Keratinocyte (primary cell): ENCODE results near the gene SDF2L1. TPM values are rescaled to one million over a fixed set of nuclear protein-coding genes. Genes with fewer than 3 reads are reported as not detected.

Experiments used
- DNase-seq: peaks from one replicate; pipeline ENCODE4 v3.0.0-alpha.2; 2011; ENCODE audit warnings: low read depth, missing footprints, low spot score
- FAIRE-seq: peaks from 2 replicates; lab custom pipeline; 2011; peaks lifted over from hg19 to GRCh38; lab: Jason Lieb, UNC
- H2AFZ ChIP-seq: 2 replicates; pipeline ENCODE4 v1.6.0; 2012; ENCODE audit warnings: low read length, control low read depth, inconsistent platforms; ENCODE audit not compliant: control insufficient read depth
- H3K27ac ChIP-seq: 2 replicates; pipeline ENCODE4 v1.5.1; 2011; ENCODE audit warnings: low read length; ENCODE audit not compliant: control insufficient read depth, insufficient read depth
- H3K27me3 ChIP-seq: 3 replicates; pipeline ENCODE4 v1.6.0; 2011; ENCODE audit warnings: low read length; ENCODE audit not compliant: control insufficient read depth, insufficient read depth; ENCODE audit errors: extremely low read depth
- H3K36me3 ChIP-seq, 2 experiments: 2 replicates in 1 of 2; 3 replicates in 1 of 2; pipeline ENCODE4 v1.5.1; 2011; ENCODE audit warnings: low read length in 2 of 2, mild to moderate bottlenecking in 1 of 2; ENCODE audit not compliant: control insufficient read depth in 2 of 2, insufficient read depth in 2 of 2; ENCODE audit errors: extremely low read depth in 1 of 2
- H3K4me1 ChIP-seq: 3 replicates; pipeline ENCODE4 v1.5.1; 2011; ENCODE audit warnings: low read length; ENCODE audit not compliant: control insufficient read depth, insufficient read depth; ENCODE audit errors: extremely low read depth
- H3K4me2 ChIP-seq: 3 replicates; pipeline ENCODE4 v1.6.0; 2011; ENCODE audit warnings: low read depth, low read length; ENCODE audit not compliant: control insufficient read depth, insufficient read depth; ENCODE audit errors: extremely low read depth
- H3K4me3 ChIP-seq, 3 experiments: fragments of 200-600 bp in 1 of 3; sonication (generic) in 1 of 3; 2 replicates in 2 of 3; 3 replicates in 1 of 3; pipeline ENCODE4 v1.5.1; 2011 to 2016; ENCODE audit warnings: low read length in 3 of 3, mild to moderate bottlenecking in 3 of 3, control low read depth in 2 of 3, inconsistent platforms in 1 of 3, low read depth in 1 of 3, mixed read lengths in 1 of 3, mixed run types in 1 of 3, moderate library complexity in 1 of 3; ENCODE audit not compliant: control insufficient read depth in 2 of 3, insufficient read depth in 2 of 3; ENCODE audit errors: extremely low read depth in 1 of 3
- H3K79me2 ChIP-seq: 2 replicates; pipeline ENCODE4 v1.6.0; 2012; ENCODE audit warnings: low read length; ENCODE audit not compliant: control insufficient read depth, insufficient read depth
- H3K9ac ChIP-seq: 3 replicates; pipeline ENCODE4 v1.6.0; 2011; ENCODE audit warnings: low read length; ENCODE audit not compliant: control insufficient read depth, insufficient read depth; ENCODE audit errors: extremely low read depth
- H3K9me1 ChIP-seq: 3 replicates; pipeline ENCODE4 v1.6.0; 2011; ENCODE audit warnings: low read length; ENCODE audit not compliant: control insufficient read depth, insufficient read depth; ENCODE audit errors: extremely low read depth
- H3K9me3 ChIP-seq: 2 replicates; pipeline ENCODE4 v1.5.1; 2012; ENCODE audit warnings: low read depth, low read length; ENCODE audit not compliant: control insufficient read depth
- H4K20me1 ChIP-seq: 3 replicates; pipeline ENCODE4 v1.6.0; 2011; ENCODE audit warnings: low read length; ENCODE audit not compliant: control insufficient read depth, insufficient read depth; ENCODE audit errors: extremely low read depth
- CTCF ChIP-seq, 3 experiments: IDR thresholded peaks in 1 of 3; conservative IDR thresholded peaks in 1 of 3; optimal IDR thresholded peaks in 1 of 3; 2 replicates in 2 of 3; 3 replicates in 1 of 3; pipeline versions ENCODE3 to v1.5.1; 2011; ENCODE audit warnings: low read length in 3 of 3, mild to moderate bottlenecking in 3 of 3, moderate library complexity in 2 of 3, control low read depth in 1 of 3, inconsistent platforms in 1 of 3; ENCODE audit not compliant: insufficient read depth in 2 of 3; ENCODE audit errors: extremely low read depth in 1 of 3
- EZH2 ChIP-seq: IDR thresholded peaks from one replicate; pipeline ENCODE4 v1.6.1; 2012; ENCODE audit warnings: inconsistent platforms, mild to moderate bottlenecking, low read length, moderate library complexity
- dilution Hi-C: fragments of 300-500 bp; cut with MboI; formaldehyde crosslinking; loops from one replicate; pipeline ENCODE4 v1.7.0; 2020; ENCODE audit warnings: low sequenced_read_pairs; ENCODE audit not compliant: extremely low pct_ligation_motif_present
- polyA plus RNA-seq, 5 experiments: library from polyadenylated mRNA; depleted of rRNA in 3 of 5; stranded (reverse) in 3 of 5; stranded (forward) in 1 of 5; unstranded in 1 of 5; fragments of >200 nt; gene quantifications; 1 replicate in 1 of 5; 2 replicates in 3 of 5; 3 replicates in 1 of 5; pipeline versions ENCODE4 v1.2.1 to v1.2.3, GENCODE V29; 2011 to 2012; ENCODE audit warnings: missing spikeins in 2 of 5, low read depth in 1 of 5, low replicate concordance in 1 of 5

Gene SDF2L1
- polyA plus RNA-seq, 1 donor (not counting 4 experiments of a cell fraction or from before 2014, with no cell fraction given) = 25.6 TPM

- H3K9me3 ChIP-seq = no peaks in the 10 kb centered on the region
- no peaks in the 10 kb centered on the region for H3K9me1 ChIP-seq
- peaks cover 5% of the 10 kb centered on the region for H3K79me2 ChIP-seq
- FAIRE-seq (no peak), DNase-seq (no peak)
- no peak overlapping the region for H3K27ac ChIP-seq
- dilution Hi-C loops = no loop called here
- peaks cover 12 to 14% of the 10 kb centered on the region in 2 experiments for H3K36me3 ChIP-seq
- peak overlapping the region; percentile 72 for H3K9ac ChIP-seq
- peaks cover 10% of the 10 kb centered on the region for H3K4me1 ChIP-seq
- no peaks in the 10 kb centered on the region for H3K27me3 ChIP-seq
- H3K4me3 ChIP-seq = peak overlapping the region in 1 of 3 experiments; percentile 80
- TF ChIP-seq EZH2 (no peak), CTCF (optimal IDR thresholded peaks at IDR 0.05 in 1 of 3, IDR thresholded peaks at IDR 0.05 in 1 of 3, conservative IDR thresholded peaks at IDR 0.05 in 1 of 3; ENCODE audit: extremely low read depth in 1 of 3, insufficient read depth in 2 of 3, low read length in 3 of 3) (no peak)
- peaks cover 4% of the 10 kb centered on the region for H4K20me1 ChIP-seq
- H2AFZ ChIP-seq = no peak overlapping the region
- H3K4me2 ChIP-seq = peak overlapping the region; percentile 97
Measured at GRCh38 chr22:21650823-21651520, 8.9 kb downstream of the SDF2L1 start.

GRCh38 chr22:21651521-21652009, 9.5 kb downstream of the SDF2L1 start:
- peaks cover 2% of the 10 kb centered on the region for H3K79me2 ChIP-seq
- H3K27me3 ChIP-seq = no peaks in the 10 kb centered on the region
- no peak for FAIRE-seq
- dilution Hi-C loops = no loop called here
- peak overlapping the region; percentile 97 for H3K4me2 ChIP-seq
- peak overlapping the region; percentile 72 for H3K9ac ChIP-seq
- peak overlapping the region; percentile 49 for H3K27ac ChIP-seq
- peaks cover under 1% of the 10 kb centered on the region for H4K20me1 ChIP-seq
- H3K4me3 ChIP-seq = peak overlapping the region; percentile 73 to 87 (median 80)
- H3K9me3 ChIP-seq = no peaks in the 10 kb centered on the region
- no peak for DNase-seq
- H3K4me1 ChIP-seq = peaks cover 10% of the 10 kb centered on the region
- H2AFZ ChIP-seq = peak overlapping the region; percentile 87
- H3K9me1 ChIP-seq = no peaks in the 10 kb centered on the region
- no peak for TF ChIP-seq EZH2
- no peak for TF ChIP-seq CTCF (optimal IDR thresholded peaks at IDR 0.05 in 1 of 3, IDR thresholded peaks at IDR 0.05 in 1 of 3, conservative IDR thresholded peaks at IDR 0.05 in 1 of 3; ENCODE audit: extremely low read depth in 1 of 3, insufficient read depth in 2 of 3, low read length in 3 of 3)
- H3K36me3 ChIP-seq = peaks cover 7 to 11% of the 10 kb centered on the region in 2 experiments
